HL-60 (cell line): ENCODE measurements around the gene KCNF1.

Experiments
- CTCF ChIP-seq: IDR thresholded peaks from one replicate; pipeline ENCODE4 v1.5.1; 2011; ENCODE audit warnings: low read length, control low read depth, inconsistent platforms; ENCODE audit not compliant: insufficient read depth
- GABPA ChIP-seq: IDR thresholded peaks from 2 replicates; pipeline ENCODE4 v1.6.1; 2012; ENCODE audit warnings: low read depth
- POLR2AphosphoS5 ChIP-seq: IDR thresholded peaks from 2 replicates; pipeline ENCODE4 v1.6.1; 2012; ENCODE audit warnings: low read depth
- SPI1 ChIP-seq: IDR thresholded peaks from 2 replicates; pipeline ENCODE4 v1.6.1; 2012; ENCODE audit warnings: low read depth, mild to moderate bottlenecking, borderline replicate concordance
- TF ChIP-seq, protein P1 (sequence below): IDR thresholded peaks from 2 replicates; pipeline ENCODE4 v1.6.1; 2012; ENCODE audit warnings: low read depth; ENCODE audit not compliant: insufficient replicate concordance

GRCh38 chr2:10868465-10869314 lies 43.0 kb upstream of the KCNF1 start:
- TF ChIP-seq CTCF (no peak), GABPA (no peak), POLR2AphosphoS5 (no peak), SPI1 (no peak)
- TF ChIP-seq, protein P1, sequence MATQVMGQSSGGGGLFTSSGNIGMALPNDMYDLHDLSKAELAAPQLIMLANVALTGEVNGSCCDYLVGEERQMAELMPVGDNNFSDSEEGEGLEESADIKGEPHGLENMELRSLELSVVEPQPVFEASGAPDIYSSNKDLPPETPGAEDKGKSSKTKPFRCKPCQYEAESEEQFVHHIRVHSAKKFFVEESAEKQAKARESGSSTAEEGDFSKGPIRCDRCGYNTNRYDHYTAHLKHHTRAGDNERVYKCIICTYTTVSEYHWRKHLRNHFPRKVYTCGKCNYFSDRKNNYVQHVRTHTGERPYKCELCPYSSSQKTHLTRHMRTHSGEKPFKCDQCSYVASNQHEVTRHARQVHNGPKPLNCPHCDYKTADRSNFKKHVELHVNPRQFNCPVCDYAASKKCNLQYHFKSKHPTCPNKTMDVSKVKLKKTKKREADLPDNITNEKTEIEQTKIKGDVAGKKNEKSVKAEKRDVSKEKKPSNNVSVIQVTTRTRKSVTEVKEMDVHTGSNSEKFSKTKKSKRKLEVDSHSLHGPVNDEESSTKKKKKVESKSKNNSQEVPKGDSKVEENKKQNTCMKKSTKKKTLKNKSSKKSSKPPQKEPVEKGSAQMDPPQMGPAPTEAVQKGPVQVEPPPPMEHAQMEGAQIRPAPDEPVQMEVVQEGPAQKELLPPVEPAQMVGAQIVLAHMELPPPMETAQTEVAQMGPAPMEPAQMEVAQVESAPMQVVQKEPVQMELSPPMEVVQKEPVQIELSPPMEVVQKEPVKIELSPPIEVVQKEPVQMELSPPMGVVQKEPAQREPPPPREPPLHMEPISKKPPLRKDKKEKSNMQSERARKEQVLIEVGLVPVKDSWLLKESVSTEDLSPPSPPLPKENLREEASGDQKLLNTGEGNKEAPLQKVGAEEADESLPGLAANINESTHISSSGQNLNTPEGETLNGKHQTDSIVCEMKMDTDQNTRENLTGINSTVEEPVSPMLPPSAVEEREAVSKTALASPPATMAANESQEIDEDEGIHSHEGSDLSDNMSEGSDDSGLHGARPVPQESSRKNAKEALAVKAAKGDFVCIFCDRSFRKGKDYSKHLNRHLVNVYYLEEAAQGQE: no peak
